HL-60 (cell line): Measurements from ENCODE around the gene FBH1.

ENCODE experiments used
- GABPA ChIP-seq: IDR thresholded peaks from 2 replicates; pipeline ENCODE4 v1.6.1; 2012; ENCODE audit warnings: low read depth
- POLR2AphosphoS5 ChIP-seq: IDR thresholded peaks from 2 replicates; pipeline ENCODE4 v1.6.1; 2012; ENCODE audit warnings: low read depth
- SPI1 ChIP-seq: IDR thresholded peaks from 2 replicates; pipeline ENCODE4 v1.6.1; 2012; ENCODE audit warnings: low read depth, mild to moderate bottlenecking, borderline replicate concordance
- TF ChIP-seq, protein P1 (sequence below): IDR thresholded peaks from one replicate; pipeline ENCODE4 v1.5.1; 2011; ENCODE audit warnings: low read length, control low read depth, inconsistent platforms; ENCODE audit not compliant: insufficient read depth

DNA sequence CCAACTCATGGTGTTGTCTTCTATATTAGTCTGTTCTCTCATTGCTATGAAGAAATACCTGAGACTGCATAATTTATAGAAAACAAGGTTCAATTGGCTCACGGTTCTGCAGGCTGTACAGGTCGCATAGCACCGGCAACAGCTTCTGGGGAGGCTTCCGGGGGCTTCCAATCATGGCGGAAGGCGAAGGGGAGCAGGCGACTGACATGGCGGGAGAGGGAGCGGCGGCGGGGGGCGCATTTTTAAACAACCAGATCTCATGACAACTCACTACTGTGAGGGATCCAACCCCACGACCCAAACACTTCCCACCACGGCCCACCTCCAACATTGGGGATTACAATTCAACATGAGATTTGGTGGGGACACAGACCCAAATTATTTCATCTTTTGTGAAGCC lies 48.1 kb upstream of the FBH1 start:
- TF ChIP-seq, protein P1, sequence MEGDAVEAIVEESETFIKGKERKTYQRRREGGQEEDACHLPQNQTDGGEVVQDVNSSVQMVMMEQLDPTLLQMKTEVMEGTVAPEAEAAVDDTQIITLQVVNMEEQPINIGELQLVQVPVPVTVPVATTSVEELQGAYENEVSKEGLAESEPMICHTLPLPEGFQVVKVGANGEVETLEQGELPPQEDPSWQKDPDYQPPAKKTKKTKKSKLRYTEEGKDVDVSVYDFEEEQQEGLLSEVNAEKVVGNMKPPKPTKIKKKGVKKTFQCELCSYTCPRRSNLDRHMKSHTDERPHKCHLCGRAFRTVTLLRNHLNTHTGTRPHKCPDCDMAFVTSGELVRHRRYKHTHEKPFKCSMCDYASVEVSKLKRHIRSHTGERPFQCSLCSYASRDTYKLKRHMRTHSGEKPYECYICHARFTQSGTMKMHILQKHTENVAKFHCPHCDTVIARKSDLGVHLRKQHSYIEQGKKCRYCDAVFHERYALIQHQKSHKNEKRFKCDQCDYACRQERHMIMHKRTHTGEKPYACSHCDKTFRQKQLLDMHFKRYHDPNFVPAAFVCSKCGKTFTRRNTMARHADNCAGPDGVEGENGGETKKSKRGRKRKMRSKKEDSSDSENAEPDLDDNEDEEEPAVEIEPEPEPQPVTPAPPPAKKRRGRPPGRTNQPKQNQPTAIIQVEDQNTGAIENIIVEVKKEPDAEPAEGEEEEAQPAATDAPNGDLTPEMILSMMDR: no peak
- TF ChIP-seq POLR2AphosphoS5: no peak
- TF ChIP-seq SPI1: no peak
- TF ChIP-seq GABPA: no peak
